Upper lobe of left lung (tissue), 6 donors: ENCODE results near the gene ZC3H7B. TPM values are rescaled to one million over a fixed set of nuclear protein-coding genes. Genes with fewer than 3 reads are reported as not detected.

ENCODE experiments used
- ATAC-seq, 2 donors: fragments of 200-7000 bp; cut with Tn5 transposase; one replicate each; pipeline ENCODE4 v1.9.1; 2022; ENCODE audit warnings: mild to moderate bottlenecking in 2 of 2, moderate library complexity in 2 of 2; ENCODE audit not compliant: low FRiP score in 2 of 2
- DNase-seq, 2 donors: peaks; one replicate each; pipeline ENCODE4 v3.0.0-alpha.2; 2019 to 2020
- H3K27ac ChIP-seq, 4 donors: fragments of 200-600 bp; sonication (generic); one replicate each; pipeline ENCODE4 v1.5.1; 2016 to 2019
- H3K27me3 ChIP-seq, 4 donors: fragments of 200-600 bp; sonication (generic); one replicate each; pipeline ENCODE4 v1.5.1; 2017 to 2019
- H3K36me3 ChIP-seq, 4 donors: fragments of 200-600 bp; sonication (generic); one replicate each; pipeline ENCODE4 v1.5.1; 2016 to 2019
- H3K4me1 ChIP-seq, 4 donors: fragments of 200-600 bp; sonication (generic); one replicate each; pipeline ENCODE4 v1.5.1; 2018 to 2019
- H3K4me3 ChIP-seq, 4 donors: fragments of 200-600 bp; sonication (generic); one replicate each; pipeline ENCODE4 v1.5.1; 2017 to 2019; ENCODE audit warnings: mild to moderate bottlenecking in 2 of 4, moderate library complexity in 1 of 4
- H3K9me3 ChIP-seq, 4 donors: fragments of 200-600 bp; sonication (generic); one replicate each; pipeline ENCODE4 v1.5.1; 2018 to 2019
- CTCF ChIP-seq, 6 experiments: fragments of 450-650 bp in 4 of 6; fragments of 200-600 bp in 2 of 6; sonication (generic) in 2 of 6; IDR thresholded peaks; one replicate each; pipeline ENCODE4 v1.5.1; 2016 to 2019; ENCODE audit warnings: antibody characterized with exemption in 6 of 6
- EP300 ChIP-seq, 4 donors: sonication (generic); formaldehyde crosslinking; IDR thresholded peaks; one replicate each; pipeline ENCODE4 v1.5.1; 2017; ENCODE audit warnings: antibody characterized with exemption in 4 of 4, control low read depth in 2 of 4
- POLR2A ChIP-seq, 4 donors: fragments of 450-650 bp; IDR thresholded peaks; one replicate each; pipeline ENCODE4 v1.5.1; 2016 to 2017; ENCODE audit warnings: antibody characterized with exemption in 4 of 4, mild to moderate bottlenecking in 2 of 4
- POLR2AphosphoS5 ChIP-seq, 2 donors: sonication (generic); formaldehyde crosslinking; IDR thresholded peaks; one replicate each; pipeline ENCODE4 v1.5.1; 2017; ENCODE audit warnings: antibody characterized with exemption in 2 of 2
- WGBS, 2 donors: methylation state at CpG; one replicate each; pipeline ENCODE4 v1.1.5; 2017 to 2018; 5-methylcytosine and 5-hydroxymethylcytosine counted together
- total RNA-seq, 6 donors: library from RNA; depleted of rRNA in 4 of 6; stranded (reverse); fragments of >200 nt in 4 of 6; gene quantifications; one replicate each; pipeline versions ENCODE4 v1.1.0 to v1.2.1, GENCODE V29; 2016 to 2021
- donor health status: DM: no; HTN: no; CAD: no; lungs with moderate emphysema.
- donor health status: DM: no; HTN: yes; CAD: no; lungs with severe emphysema.

ZC3H7B gene
- total RNA-seq, 6 donors from 2014 or later = 48.2 to 67.4 (median 56.9) TPM

GRCh38 chr22:41353862-41354575, 52.7 kb downstream of the ZC3H7B start:
- Histone ChIP-seq H3K36me3 (peaks cover 27 to 98% (median 87%) of the 10 kb centered on the region in 4 donors), H3K27ac (no peak overlapping the region), H3K27me3 (no peaks in the 10 kb centered on the region), H3K4me1 (no peaks in the 10 kb centered on the region), H3K4me3 (no peak overlapping the region), H3K9me3 (no peaks in the 10 kb centered on the region)
- DNase-seq (no peak), ATAC-seq (no peak)
- TF ChIP-seq POLR2A (IDR thresholded peaks at IDR 0.05) (no peak), POLR2AphosphoS5 (IDR thresholded peaks at IDR 0.05) (no peak), EP300 (IDR thresholded peaks at IDR 0.05) (no peak), CTCF (IDR thresholded peaks at IDR 0.05) (no peak)
- 86 to 95% methylated on average over 10 of the region's 10 CpGs for WGBS, 2 donors

- H3K4me3 ChIP-seq = no peak overlapping the region
- ATAC-seq (no peak), DNase-seq (peak in 1 of 2 donors; percentile 29)
- H3K9me3 ChIP-seq = no peaks in the 10 kb centered on the region
- H3K4me1 ChIP-seq = no peaks in the 10 kb centered on the region
- no peaks in the 10 kb centered on the region for H3K27me3 ChIP-seq
- TF ChIP-seq POLR2A (IDR thresholded peaks at IDR 0.05) (no peak), POLR2AphosphoS5 (IDR thresholded peaks at IDR 0.05) (no peak), EP300 (IDR thresholded peaks at IDR 0.05) (no peak), CTCF (IDR thresholded peaks at IDR 0.05) (no peak)
- peaks cover 27 to 94% (median 78%) of the 10 kb centered on the region in 4 donors for H3K36me3 ChIP-seq
- WGBS, 2 donors = 88 to 97% methylated on average over 10 of the region's 10 CpGs
- no peak overlapping the region for H3K27ac ChIP-seq
Observed at GRCh38 chr22:41354979-41355378, 53.7 kb downstream of the ZC3H7B start.

GRCh38 chr22:41355895-41356294, 54.6 kb downstream of the ZC3H7B start:
- WGBS, 2 donors = 96 to 100% methylated on average over 4 to 16 of the region's 17 CpGs
- Histone ChIP-seq H3K27me3 (no peaks in the 10 kb centered on the region), H3K4me1 (no peaks in the 10 kb centered on the region), H3K9me3 (no peaks in the 10 kb centered on the region), H3K36me3 (peaks cover 27 to 86% (median 69%) of the 10 kb centered on the region in 4 donors), H3K4me3 (no peak overlapping the region), H3K27ac (no peak overlapping the region)
- ATAC-seq = no peak
- DNase-seq = peak in 1 of 2 donors; percentile 73
- no peak for TF ChIP-seq POLR2A (IDR thresholded peaks at IDR 0.05)
- TF ChIP-seq CTCF (IDR thresholded peaks at IDR 0.05) = no peak
- no peak for TF ChIP-seq EP300 (IDR thresholded peaks at IDR 0.05)
- no peak for TF ChIP-seq POLR2AphosphoS5 (IDR thresholded peaks at IDR 0.05)

- WGBS, 2 donors = 96 to 100% methylated on average over 2 to 25 of the region's 25 CpGs
- no peaks in the 10 kb centered on the region for H3K4me1 ChIP-seq
- TF ChIP-seq EP300 (IDR thresholded peaks at IDR 0.05) = no peak
- no peak for TF ChIP-seq POLR2AphosphoS5 (IDR thresholded peaks at IDR 0.05)
- no peak for TF ChIP-seq CTCF (IDR thresholded peaks at IDR 0.05)
- no peak for TF ChIP-seq POLR2A (IDR thresholded peaks at IDR 0.05)
- no peaks in the 10 kb centered on the region for H3K27me3 ChIP-seq
- H3K36me3 ChIP-seq = peaks cover 25 to 80% (median 66%) of the 10 kb centered on the region in 4 donors
- H3K9me3 ChIP-seq = no peaks in the 10 kb centered on the region
- H3K4me3 ChIP-seq = no peak overlapping the region
- H3K27ac ChIP-seq = no peak overlapping the region
- DNase-seq = peak in 1 of 2 donors; percentile 74
- no peak for ATAC-seq
Observed at GRCh38 chr22:41356430-41357028, 55.2 kb downstream of the ZC3H7B start.
